Activated CD8-positive, alpha-beta memory T cell treated with anti-CD3 and anti-CD28 coated beads, Interleukin-2, amount 50 U/mL, for 1 hour (primary cell): Measurements from ENCODE around the gene DOCK4.

Experiments used
- DNase-seq: peaks from one replicate; pipeline ENCODE4 v3.0.0-alpha.2; 2020; ENCODE audit errors: extremely low read depth

Gene DOCK4

GRCh38 chr7:112079122-112079521 is 127.1 kb downstream of the DOCK4 start:
- no peak for DNase-seq

- DNase-seq = no peak
Measured at GRCh38 chr7:112076324-112076723, 129.9 kb downstream of the DOCK4 start.

- no peak for DNase-seq
Measured at GRCh38 chr7:112074464-112074863, 131.7 kb downstream of the DOCK4 start.

- no peak for DNase-seq
Measured at GRCh38 chr7:112073530-112073929, 132.7 kb downstream of the DOCK4 start.

- no peak for DNase-seq
Measured at GRCh38 chr7:112072541-112073245, 133.5 kb downstream of the DOCK4 start.

- DNase-seq = no peak
Measured at GRCh38 chr7:112071856-112072255, 134.3 kb downstream of the DOCK4 start.

- no peak for DNase-seq
Measured at GRCh38 chr7:112070674-112071256, 135.4 kb downstream of the DOCK4 start.

- no peak for DNase-seq
Measured at GRCh38 chr7:112069879-112070321, 136.3 kb downstream of the DOCK4 start.

- DNase-seq = no peak
Measured at GRCh38 chr7:112068967-112069366, 137.2 kb downstream of the DOCK4 start.

- DNase-seq = no peak
Measured at GRCh38 chr7:112067632-112068540, 138.3 kb downstream of the DOCK4 start.

GRCh38 chr7:112067200-112067599 is 139.0 kb downstream of the DOCK4 start:
- DNase-seq = no peak

GRCh38 chr7:112065758-112066157 is 140.4 kb downstream of the DOCK4 start:
- DNase-seq = no peak

GRCh38 chr7:112064627-112065385 is 141.4 kb downstream of the DOCK4 start:
- no peak for DNase-seq

- DNase-seq = no peak
Measured at GRCh38 chr7:112063974-112064373, 142.2 kb downstream of the DOCK4 start.

GRCh38 chr7:112061051-112061450 is 145.1 kb downstream of the DOCK4 start:
- no peak for DNase-seq

GRCh38 chr7:112060625-112061024 is 145.6 kb downstream of the DOCK4 start:
- DNase-seq = no peak

GRCh38 chr7:112059675-112060074 is 146.5 kb downstream of the DOCK4 start:
- DNase-seq = no peak

GRCh38 chr7:112058686-112059085 is 147.5 kb downstream of the DOCK4 start:
- DNase-seq = no peak

GRCh38 chr7:112056409-112056808 is 149.8 kb downstream of the DOCK4 start:
- DNase-seq = no peak

- DNase-seq = no peak
Measured at GRCh38 chr7:112053737-112054069, 152.5 kb downstream of the DOCK4 start.

- DNase-seq = no peak
Measured at GRCh38 chr7:112052993-112053736, 153.0 kb downstream of the DOCK4 start.
